K562 (cell line): ENCODE measurements around the gene MEOX1. TPM values are rescaled to one million over a fixed set of nuclear protein-coding genes. Genes with fewer than 3 reads are reported as not detected.

Experiments used
- ATAC-seq: fragments of 200-7000 bp; cut with Tn5 transposase; 3 replicates; pipeline ENCODE4 v1.9.1; 2020; ENCODE audit warnings: moderate library complexity
- BruUV-seq: library from RNA; stranded (reverse); fragments of 400-500 nt; replicated peaks from 2 replicates; lab custom pipeline; 2021; lab: Mats Ljungman, UMichigan
- CTCF ChIA-PET: fragments of 300-600 bp; formaldehyde crosslinking; extraction: SDS; loops from one replicate; lab custom pipeline; 2021; ENCODE audit warnings: low intra/inter-chr PET ratio; lab: Yijun Ruan, JAX
- POLR2A ChIA-PET: fragments of 300-600, 350-650 bp; sonication (Branson Sonifier 250); formaldehyde crosslinking; extraction: SDS; loops from one replicate; lab custom pipeline; 2021; ENCODE audit warnings: antibody characterized with exemption, inconsistent platforms; lab: Yijun Ruan, JAX
- DNase-seq, 4 experiments: peaks; one replicate each; pipeline versions ENCODE4 v3.0.0 to v3.0.0-alpha.2; 2011 to 2018; ENCODE audit warnings: low spot score in 3 of 4, mixed read lengths in 3 of 4; ENCODE audit errors: extremely low read depth in 1 of 4
- FAIRE-seq: peaks from 2 replicates; lab custom pipeline; 2011; peaks lifted over from hg19 to GRCh38; lab: Jason Lieb, UNC
- H2AFZ ChIP-seq: 2 replicates; pipeline ENCODE4 v1.6.0; 2011; ENCODE audit warnings: low read depth, low read length, control low read depth, inconsistent platforms
- H3K27ac ChIP-seq: fragments of 200-600 bp; 3 replicates; pipeline ENCODE4 v1.8.0; 2011; ENCODE audit warnings: low read depth, mild to moderate bottlenecking, control low read depth, inconsistent platforms, low read length, moderate library complexity, mixed read lengths; ENCODE audit errors: extremely low read depth
- H3K27me3 ChIP-seq, 2 experiments: fragments of 300-600 bp in 1 of 2; 2 replicates in 1 of 2; 3 replicates in 1 of 2; pipeline versions ENCODE4 v1.6.0 to v1.8.0; 2011; ENCODE audit warnings: inconsistent platforms in 2 of 2, low read length in 2 of 2, mild to moderate bottlenecking in 1 of 2, mixed read lengths in 1 of 2, moderate library complexity in 1 of 2; ENCODE audit not compliant: control insufficient read depth in 2 of 2, insufficient read depth in 2 of 2
- H3K36me3 ChIP-seq: fragments of 300-600 bp; 3 replicates; pipeline ENCODE4 v1.8.0; 2011; ENCODE audit warnings: mild to moderate bottlenecking, low read length, inconsistent platforms; ENCODE audit not compliant: control insufficient read depth, insufficient read depth
- H3K4me1 ChIP-seq, 2 experiments: fragments of 200-600 bp in 1 of 2; replicated peaks in 1 of 2; 2 replicates in 1 of 2; 3 replicates in 1 of 2; pipeline versions ENCODE4 v1.5.1 to v1.8.0; 2011; ENCODE audit warnings: inconsistent platforms in 2 of 2, low read length in 2 of 2, mild to moderate bottlenecking in 1 of 2, mixed read lengths in 1 of 2, moderate library complexity in 1 of 2; ENCODE audit not compliant: control insufficient read depth in 2 of 2, insufficient read depth in 2 of 2
- H3K4me2 ChIP-seq: 2 replicates; pipeline ENCODE4 v1.6.1; 2011; ENCODE audit warnings: low read length, control low read depth, inconsistent platforms, mixed read lengths; ENCODE audit not compliant: insufficient read depth
- H3K4me3 ChIP-seq: fragments of 200-600 bp; sonication (generic), shearing (Covaris generic); 2 replicates; pipeline ENCODE4 v1.5.1; 2016; ENCODE audit warnings: control low read depth, inconsistent platforms
- H3K79me2 ChIP-seq: fragments of 200-600 bp; 3 replicates; pipeline ENCODE4 v1.8.0; 2011; ENCODE audit warnings: low read length, inconsistent platforms; ENCODE audit not compliant: control insufficient read depth, insufficient read depth
- H3K9ac ChIP-seq, 2 experiments: 2 replicates each; pipeline versions ENCODE4 v1.6.0 to v1.6.1; 2011; ENCODE audit warnings: low read depth in 2 of 2, low read length in 2 of 2, control low read depth in 1 of 2, inconsistent platforms in 1 of 2, mild to moderate bottlenecking in 1 of 2, mixed read lengths in 1 of 2; ENCODE audit not compliant: insufficient read depth in 1 of 2
- H3K9me1 ChIP-seq: one replicate; pipeline ENCODE4 v1.6.0; 2011; ENCODE audit warnings: inconsistent platforms, mild to moderate bottlenecking, low read length, moderate library complexity; ENCODE audit not compliant: control insufficient read depth, insufficient read depth
- H3K9me3 ChIP-seq: replicated peaks from 2 replicates; pipeline ENCODE4 v1.5.1; 2011; ENCODE audit warnings: low read depth, low read length, inconsistent platforms; ENCODE audit not compliant: control insufficient read depth, insufficient read depth
- H4K20me1 ChIP-seq: replicated peaks from 2 replicates; pipeline ENCODE4 v1.6.1; 2011; ENCODE audit warnings: low read length, inconsistent platforms, mixed read lengths; ENCODE audit not compliant: control insufficient read depth, insufficient read depth
- CAMTA2 ChIP-seq: fragments of 250-450 bp; sonication (Bioruptor Pico); conservative IDR thresholded peaks from 2 replicates; pipeline ENCODE4 v1.5.1; 2022
- CLOCK ChIP-seq: fragments of 250-450 bp; sonication (Bioruptor Pico); IDR thresholded peaks from 2 replicates; pipeline ENCODE4 v1.4.0; 2020; ENCODE audit warnings: mild to moderate bottlenecking, moderate library complexity, borderline replicate concordance
- CREB3 ChIP-seq: fragments of 450-650 bp; conservative IDR thresholded peaks from 2 replicates; pipeline ENCODE4 v1.6.1; 2016; ENCODE audit warnings: missing genetic modification characterization, low read depth, mild to moderate bottlenecking, missing compliant biosample characterization, moderate library complexity
- CREM ChIP-seq: IDR thresholded peaks from 2 replicates; pipeline ENCODE4 v1.6.1; 2014; ENCODE audit warnings: antibody characterized with exemption, low read depth
- HMGXB4 ChIP-seq: sonication (generic); formaldehyde crosslinking; IDR thresholded peaks from 2 replicates; pipeline ENCODE4 v1.8.1; 2023; ENCODE audit warnings: mild to moderate bottlenecking, missing genetic modification reagents
- PTRF ChIP-seq: fragments of 450-650 bp; IDR thresholded peaks from 2 replicates; pipeline ENCODE4 v1.6.1; 2016; ENCODE audit warnings: mild to moderate bottlenecking, missing genetic modification characterization, missing compliant biosample characterization
- SPI1 ChIP-seq: IDR thresholded peaks from 2 replicates; pipeline ENCODE4 v1.6.1; 2011; ENCODE audit warnings: low read depth, low read length, control low read depth, borderline replicate concordance
- TAF7 ChIP-seq: fragments of 450-650 bp; IDR thresholded peaks from 2 replicates; pipeline ENCODE4 v1.6.1; 2016; ENCODE audit warnings: missing genetic modification characterization, missing compliant biosample characterization
- TARDBP ChIP-seq: fragments of 450-650 bp; IDR thresholded peaks from 2 replicates; pipeline ENCODE4 v1.6.1; 2016
- TEAD2 ChIP-seq: fragments of 450-650 bp; IDR thresholded peaks from 2 replicates; pipeline ENCODE4 v1.6.1; 2016; ENCODE audit warnings: missing genetic modification characterization, control low read depth, missing compliant biosample characterization
- TRIM24 ChIP-seq, 2 experiments: fragments of 450-650 bp; IDR thresholded peaks; 2 replicates each; pipeline ENCODE4 v1.6.1; 2016
- U2AF2 ChIP-seq: fragments of 200-400 bp; formaldehyde crosslinking; optimal IDR thresholded peaks from 2 replicates; pipeline ENCODE3; 2017; ENCODE audit warnings: low read depth, mild to moderate bottlenecking, low read length
- ZNF239 ChIP-seq: fragments of 250-450 bp; sonication (Bioruptor Pico); IDR thresholded peaks from 2 replicates; pipeline ENCODE4 v1.4.0; 2020; ENCODE audit warnings: mild to moderate bottlenecking
- ZNF263 ChIP-seq: sonication (generic); formaldehyde crosslinking; IDR thresholded peaks from 2 replicates; pipeline ENCODE4 v1.8.0; 2022; ENCODE audit warnings: mild to moderate bottlenecking, missing genetic modification reagents, borderline replicate concordance
- WGBS: fragments of 100-300 bp; shearing (Covaris generic); methylation state at CpG from one replicate; pipeline ENCODE4 v1.1.6; 2016; ENCODE audit warnings: low coverage, mixed read lengths; ENCODE audit not compliant: insufficient coverage; ENCODE audit errors: missing lambda C conversion rate; 5-methylcytosine and 5-hydroxymethylcytosine counted together
- in situ Hi-C: fragments of 300-500 bp; cut with MboI; formaldehyde crosslinking; loops from 4 replicates; pipeline ENCODE4 v1.15.0; 2018; ENCODE audit warnings: inconsistent platforms, mixed read lengths
- intact Hi-C: fragments of 100-400 bp; cut with micrococcal nuclease; formaldehyde crosslinking; loops from 2 replicates; pipeline ENCODE4 v1.14.2; 2022
- polyA plus RNA-seq, 8 experiments: library from polyadenylated mRNA; depleted of rRNA in 4 of 8; stranded (reverse) in 5 of 8; unstranded in 3 of 8; fragments of >200 nt; fragmentation: Nextera tagmentation in 2 of 8; fragmentation: Illumina TruSeq in 1 of 8; extraction: Ambion mirVana in 2 of 8; extraction: Trizol in 1 of 8; gene quantifications; 2 replicates each; pipeline versions ENCODE4 v1.2.1 to v1.2.3, GENCODE V29; 2011 to 2014; ENCODE audit warnings: inconsistent platforms in 1 of 8, missing spikeins in 1 of 8
- total RNA-seq, 7 experiments: library from RNA; depleted of rRNA in 6 of 7; stranded (reverse); fragments of >200 nt in 6 of 7; fragmentation: Illumina TruSeq in 2 of 7; extraction: Trizol in 2 of 7; gene quantifications; 2 replicates each; pipeline versions ENCODE4 v1.2.1 to v1.2.3, GENCODE V29; 2011 to 2021; ENCODE audit warnings: low replicate concordance in 1 of 7
- TF ChIP-seq, protein P1 (sequence below): sonication (generic); formaldehyde crosslinking; IDR thresholded peaks from 2 replicates; pipeline ENCODE4 v1.9.0; 2022; ENCODE audit warnings: mild to moderate bottlenecking, missing genetic modification reagents
- TF ChIP-seq, protein P2 (sequence below): fragments of 450-650 bp; formaldehyde crosslinking; IDR thresholded peaks from 2 replicates; pipeline ENCODE4 v1.4.0; 2020; ENCODE audit warnings: mild to moderate bottlenecking, mixed read lengths

The MEOX1 gene
- total and polyA plus RNA-seq, 9 of the 15 experiments (the other 6 are each of a cell fraction or from before 2014, with no cell fraction given) = not detected

DNA sequence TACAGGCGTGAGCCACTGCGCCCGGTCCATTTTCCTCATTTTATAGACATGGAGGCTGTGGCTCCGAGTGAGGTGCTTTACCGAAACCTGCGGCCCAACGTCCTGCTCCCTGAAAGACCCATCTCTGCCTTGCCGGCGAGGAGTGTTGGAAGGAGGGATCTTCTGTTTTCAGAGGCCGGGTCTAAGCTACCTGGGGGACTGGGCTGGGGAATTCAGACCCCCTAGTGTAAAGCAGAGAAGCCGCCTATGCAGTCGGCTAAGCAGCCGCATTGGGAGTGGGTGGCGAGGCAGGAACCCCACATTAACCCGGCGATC, 16.3 kb downstream of the MEOX1 start (continued):
- TF ChIP-seq, protein P1, sequence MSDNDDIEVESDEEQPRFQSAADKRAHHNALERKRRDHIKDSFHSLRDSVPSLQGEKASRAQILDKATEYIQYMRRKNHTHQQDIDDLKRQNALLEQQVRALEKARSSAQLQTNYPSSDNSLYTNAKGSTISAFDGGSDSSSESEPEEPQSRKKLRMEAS (CRISPR knock-in tag) = no peak

GRCh38 chr17:43644081-43644480, 17.6 kb downstream of the MEOX1 start:
- ChIA-PET POLR2A (no interaction called here), CTCF (no interaction called here)
- Histone ChIP-seq H2AFZ (no peak overlapping the region), H3K4me1 (peaks cover 0 to 7% of the 10 kb centered on the region in 2 experiments; a peak in 1 of 5 replicates), H3K27me3 (peaks cover 33 to 76% of the 10 kb centered on the region in 2 experiments), H3K27ac (no peak overlapping the region), H3K9me3 (no peaks in the 10 kb centered on the region), H3K9ac (no peak overlapping the region), H3K4me2 (no peak overlapping the region), H4K20me1 (no peaks in the 10 kb centered on the region; the same call in 1 of the 2 replicates), H3K9me1 (peaks cover 5% of the 10 kb centered on the region), H3K36me3 (no peaks in the 10 kb centered on the region), H3K79me2 (no peaks in the 10 kb centered on the region), H3K4me3 (no peak overlapping the region)
- WGBS = 2% methylated on average over 4 of the region's 4 CpGs
- no peak for DNase-seq
- FAIRE-seq = no peak
- no TSS peak for BruUV-seq
- intact Hi-C loops = no loop called here
- in situ Hi-C loops = no loop called here
- ATAC-seq = no peak
- no peak for TF ChIP-seq CREB3 (tag)
- no peak for TF ChIP-seq ZNF239 (CRISPR knock-in tag)
- no peak for TF ChIP-seq CREM
- no peak for TF ChIP-seq TEAD2 (tag)
- TF ChIP-seq ZNF263 = no peak
- no peak for TF ChIP-seq HMGXB4 (CRISPR knock-in tag)
- TF ChIP-seq, protein P2, sequence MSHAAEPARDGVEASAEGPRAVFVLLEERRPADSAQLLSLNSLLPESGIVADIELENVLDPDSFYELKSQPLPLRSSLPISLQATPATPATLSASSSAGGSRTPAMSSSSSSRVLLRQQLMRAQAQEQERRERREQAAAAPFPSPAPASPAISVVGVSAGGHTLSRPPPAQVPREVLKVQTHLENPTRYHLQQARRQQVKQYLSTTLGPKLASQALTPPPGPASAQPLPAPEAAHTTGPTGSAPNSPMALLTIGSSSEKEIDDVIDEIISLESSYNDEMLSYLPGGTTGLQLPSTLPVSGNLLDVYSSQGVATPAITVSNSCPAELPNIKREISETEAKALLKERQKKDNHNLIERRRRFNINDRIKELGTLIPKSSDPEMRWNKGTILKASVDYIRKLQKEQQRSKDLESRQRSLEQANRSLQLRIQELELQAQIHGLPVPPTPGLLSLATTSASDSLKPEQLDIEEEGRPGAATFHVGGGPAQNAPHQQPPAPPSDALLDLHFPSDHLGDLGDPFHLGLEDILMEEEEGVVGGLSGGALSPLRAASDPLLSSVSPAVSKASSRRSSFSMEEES = no peak
- no peak for TF ChIP-seq U2AF2
- TF ChIP-seq CAMTA2 (CRISPR knock-in tag) = no peak
- no peak for TF ChIP-seq CLOCK (CRISPR knock-in tag)
- TF ChIP-seq PTRF = no peak
- TF ChIP-seq TAF7 = no peak
- TF ChIP-seq SPI1 = no peak
- no peak for TF ChIP-seq TARDBP
- no peak for TF ChIP-seq TRIM24 (IDR thresholded peaks at IDR 0.05)
